ENCODE measurements around the gene SCN3B. TPM values are rescaled to one million over a fixed set of nuclear protein-coding genes. Genes with fewer than 3 reads are reported as not detected.
A peak's percentile ranks its signal among the peaks of the same experiment; 100 is the strongest.

SCN3B gene
- total RNA-seq, 1 donor from 2014 or later: 4.9 TPM

GRCh38 chr11:123594921-123595320 lies 59.5 kb downstream of the SCN3B start:
- no peak for DNase-seq

- DNase-seq: no peak
These were observed 60.1 kb downstream of the SCN3B start for GRCh38 chr11:123594188-123594901.

GRCh38 chr11:123593570-123593969 lies 60.9 kb downstream of the SCN3B start:
- DNase-seq: no peak

GRCh38 chr11:123590296-123590912 lies 64.0 kb downstream of the SCN3B start:
- peak; percentile 89 for DNase-seq

DNA sequence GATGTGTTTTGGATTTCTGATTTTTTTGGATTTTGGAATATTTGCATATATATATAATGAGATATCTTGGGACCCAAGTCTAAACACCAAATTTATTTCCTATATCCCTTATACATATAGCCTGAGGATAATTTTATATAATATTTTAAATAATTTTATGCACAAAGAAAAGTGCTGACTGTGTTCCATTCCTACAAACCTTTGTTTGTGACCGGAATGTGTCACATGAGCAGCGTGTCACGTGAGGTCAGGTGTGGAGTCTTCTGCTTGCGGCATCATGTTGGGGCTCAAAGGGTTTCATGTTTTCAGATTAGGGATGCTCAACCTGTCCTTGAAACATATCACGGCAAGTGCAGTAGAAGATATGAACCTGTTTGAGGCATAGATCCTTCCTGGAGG lies 65.6 kb downstream of the SCN3B start:
- DNase-seq: no peak

DNA sequence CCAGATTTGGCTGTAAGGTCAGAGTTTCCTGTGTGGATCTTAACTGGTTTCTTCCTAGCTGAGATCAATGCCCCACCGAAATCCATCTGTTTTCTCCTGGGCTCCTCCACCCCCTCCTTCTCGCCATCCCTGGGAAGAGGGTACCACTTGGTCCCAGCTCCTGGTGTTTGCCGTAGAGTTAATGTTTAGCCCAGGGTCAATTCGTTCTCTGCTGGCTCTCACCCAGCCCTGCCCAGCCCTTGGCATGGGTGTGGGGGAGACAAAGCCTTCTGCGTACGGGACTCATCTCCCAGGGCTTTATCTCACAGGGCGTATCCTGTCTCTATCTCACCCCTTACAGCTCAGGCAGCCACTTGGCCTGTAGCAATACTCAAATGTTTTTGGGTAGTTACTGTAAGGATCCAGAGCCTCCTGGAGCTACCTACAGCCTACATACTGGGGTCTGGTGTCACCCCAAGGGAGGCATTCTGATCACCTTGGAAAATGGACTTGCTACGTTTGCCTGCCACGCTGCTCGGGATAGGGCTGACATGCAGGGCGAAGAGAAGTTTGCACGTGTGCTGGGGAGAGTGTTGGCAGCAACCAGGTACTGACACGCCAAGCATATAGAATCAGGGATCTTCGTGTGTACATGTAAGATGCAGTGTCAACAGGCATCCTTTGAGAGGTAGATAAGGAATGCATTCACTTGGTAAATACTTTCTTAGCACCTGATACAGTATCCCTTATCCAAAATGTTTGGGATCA lies 66.1 kb downstream of the SCN3B start:
- DNase-seq: no peak

DNA sequence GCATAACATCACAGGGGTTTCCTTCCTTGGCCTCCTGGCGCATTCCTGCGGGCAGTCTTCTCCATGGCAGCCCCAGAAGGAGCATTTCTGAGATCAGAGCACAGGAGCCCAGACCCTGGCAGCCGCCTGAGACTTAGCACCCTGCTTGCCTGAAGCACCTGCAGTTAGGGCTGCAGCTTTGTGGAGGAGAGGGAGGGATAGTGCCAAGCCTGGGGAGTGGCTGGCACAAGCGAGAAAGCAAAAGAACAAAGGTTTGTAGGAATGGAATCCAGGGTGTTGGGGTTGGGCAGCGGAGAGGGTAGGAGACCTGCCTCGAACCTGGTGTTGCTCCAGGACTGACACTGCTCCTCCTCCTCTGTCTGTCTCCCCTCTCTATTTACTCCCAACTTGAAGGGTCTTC lies 66.9 kb downstream of the SCN3B start:
- no peak for DNase-seq

DNA sequence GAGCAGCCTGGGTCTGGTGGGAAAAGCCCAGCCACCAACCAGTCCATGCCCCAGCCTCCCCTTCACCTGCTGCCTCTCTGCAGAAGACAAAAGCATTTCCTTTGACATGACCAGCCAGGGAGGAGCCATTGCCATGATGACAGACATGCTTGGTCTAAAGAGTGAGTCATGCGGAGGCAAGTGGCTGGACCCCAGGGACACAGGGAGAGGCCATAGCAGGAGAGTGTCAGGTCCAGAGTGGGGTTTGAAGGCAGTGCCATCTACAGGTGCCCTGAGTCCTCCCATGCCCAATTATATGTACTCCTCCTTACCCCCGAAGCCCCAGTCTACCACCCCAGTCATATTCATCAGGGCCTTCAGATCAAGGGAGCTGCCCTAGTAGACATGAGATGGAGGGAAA lies 67.4 kb downstream of the SCN3B start:
- peak; percentile 18 for DNase-seq

GRCh38 chr11:123586568-123586967 lies 67.9 kb downstream of the SCN3B start:
- no peak for DNase-seq

DNA sequence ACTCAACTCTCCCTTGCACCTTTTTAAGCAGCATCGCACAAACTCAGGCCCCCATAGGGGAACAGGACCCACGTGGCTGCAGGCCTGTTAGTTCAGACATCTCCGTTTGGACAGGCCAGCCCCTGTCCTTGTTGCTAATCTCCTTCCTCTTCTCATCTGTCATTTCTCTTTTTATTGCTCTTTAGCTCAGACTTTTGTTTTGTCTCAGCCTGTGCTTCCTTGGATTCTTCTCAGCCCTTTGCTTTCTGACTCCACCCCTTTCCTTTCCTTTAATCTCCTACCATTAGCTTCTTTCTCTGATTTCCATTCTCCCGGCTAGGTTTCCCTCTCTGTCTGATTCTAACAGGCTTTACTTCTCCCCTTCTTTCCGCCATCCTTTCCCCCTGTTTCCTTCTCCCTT lies 68.7 kb downstream of the SCN3B start:
- no peak for DNase-seq

DNA sequence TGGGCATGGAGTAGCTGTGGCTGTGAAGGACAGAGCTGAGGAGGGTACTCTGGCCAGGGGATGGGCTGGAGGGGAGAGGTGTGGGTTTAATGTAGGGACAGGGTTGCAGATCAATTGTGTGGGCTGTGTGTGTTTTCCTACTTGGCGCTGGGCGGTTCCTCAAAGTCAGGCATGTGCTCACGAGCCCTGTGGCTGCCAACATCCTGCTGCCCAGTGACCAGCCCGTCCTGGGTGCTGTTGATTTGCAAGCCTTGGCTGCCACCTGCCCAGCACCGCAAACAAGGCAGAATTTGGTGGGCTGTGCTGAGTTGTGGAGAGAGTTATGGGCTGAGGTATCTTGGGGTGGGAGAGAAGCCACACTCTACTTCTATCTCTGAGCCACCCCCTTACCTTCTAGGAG lies 69.2 kb downstream of the SCN3B start:
- DNase-seq: no peak

- no peak for DNase-seq
These were observed 69.7 kb downstream of the SCN3B start for GRCh38 chr11:123584737-123585136.

- DNase-seq: no peak
These were observed 70.2 kb downstream of the SCN3B start for GRCh38 chr11:123584186-123584585.

- no peak for DNase-seq
These were observed 71.4 kb downstream of the SCN3B start for GRCh38 chr11:123582992-123583504.

- no peak for DNase-seq
These were observed 72.6 kb downstream of the SCN3B start for GRCh38 chr11:123581651-123582399.

- peak; percentile 69 for DNase-seq
These were observed 73.7 kb downstream of the SCN3B start for GRCh38 chr11:123580557-123581275.

DNA sequence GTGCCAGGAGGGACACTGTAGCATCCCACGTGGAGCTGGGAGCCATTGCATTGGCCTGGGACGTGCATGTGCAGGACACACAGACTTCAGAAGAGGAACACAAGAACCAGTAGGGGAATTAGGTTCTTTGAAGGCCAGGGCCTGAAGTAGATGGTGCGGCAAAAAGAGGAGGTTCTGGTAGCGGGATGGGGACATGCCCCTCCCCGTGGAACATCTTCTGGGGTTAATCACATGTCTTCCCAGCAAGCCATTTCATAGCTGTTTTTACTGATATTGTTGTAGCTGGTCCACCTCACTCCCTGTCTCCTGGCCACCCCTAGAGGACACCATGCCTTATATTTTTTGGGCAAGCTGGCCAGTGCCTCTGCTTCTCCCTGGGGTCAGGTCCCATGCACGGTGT lies 74.3 kb downstream of the SCN3B start:
- DNase-seq: no peak

- no peak for DNase-seq
These were observed 75.0 kb downstream of the SCN3B start for GRCh38 chr11:123579482-123579812.

All from dermis blood vessel endothelial cell (primary cell).